HG02623 (cell line): Measurements from ENCODE around the gene RNF180.
"Not testable (repeated sequence)": the region's sequence is repeated elsewhere in the genome, so short reads cannot be mapped to it uniquely, and the experiment has no call there.

Source experiments
- ATAC-seq: cut with Tn5 transposase; IDR thresholded peaks from one replicate; pipeline ENCODE4 v1.9.1; 2021; ENCODE audit warnings: moderate library complexity; ENCODE audit not compliant: unreplicated experiment

The RNF180 gene

DNA sequence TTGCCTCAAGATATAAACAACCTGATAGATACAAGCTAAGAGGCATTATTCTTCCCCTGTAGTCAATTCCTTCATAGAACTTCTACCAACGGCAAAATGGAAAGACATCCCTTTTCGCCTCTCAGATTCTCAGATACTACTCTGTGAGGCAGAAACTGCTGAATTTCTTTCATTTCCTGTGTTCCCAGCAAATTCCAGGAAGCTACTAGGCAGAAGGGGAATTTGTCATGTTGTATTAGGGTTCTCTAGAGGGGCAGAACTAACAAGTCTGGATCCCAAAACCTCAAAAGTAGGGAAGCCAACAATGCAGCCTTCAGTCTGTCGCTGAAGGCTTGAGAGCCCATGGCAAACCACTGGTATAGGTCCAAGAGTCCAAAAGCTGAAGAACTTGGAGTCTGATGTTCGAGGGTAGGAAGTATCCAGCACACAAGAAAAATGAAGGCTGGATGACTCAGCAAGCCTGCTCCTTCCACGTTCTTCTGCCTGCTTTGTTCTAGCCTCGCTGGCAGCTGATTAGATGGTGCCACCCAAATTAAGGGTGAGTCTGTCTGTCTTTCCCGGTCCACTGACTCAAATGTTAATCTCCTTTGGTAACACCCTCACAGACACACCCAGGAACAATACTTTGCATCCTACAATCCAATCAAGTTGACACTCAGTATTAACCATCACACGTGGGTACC, 15.2 kb downstream of the RNF180 start:
- no peak for ATAC-seq

DNA sequence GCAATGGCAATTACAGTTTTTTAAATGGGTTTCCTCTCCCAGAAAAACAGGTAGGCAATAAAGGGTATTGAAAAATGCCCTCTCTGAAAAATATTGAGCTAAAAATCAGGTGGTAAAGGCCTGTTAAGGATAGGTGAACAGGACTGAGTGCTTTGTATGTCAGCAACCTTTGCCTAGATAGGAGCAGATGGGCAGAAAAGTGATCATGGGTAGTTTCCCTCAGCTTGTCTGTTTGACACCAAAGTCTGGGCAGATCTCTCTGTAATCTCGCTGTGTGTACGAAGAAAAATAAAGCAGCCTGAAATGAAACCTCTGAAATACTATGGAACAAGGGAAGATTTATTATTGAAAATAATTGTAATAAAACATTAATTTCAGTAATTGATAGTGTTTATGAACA, 15.8 kb downstream of the RNF180 start:
- ATAC-seq = no peak

DNA sequence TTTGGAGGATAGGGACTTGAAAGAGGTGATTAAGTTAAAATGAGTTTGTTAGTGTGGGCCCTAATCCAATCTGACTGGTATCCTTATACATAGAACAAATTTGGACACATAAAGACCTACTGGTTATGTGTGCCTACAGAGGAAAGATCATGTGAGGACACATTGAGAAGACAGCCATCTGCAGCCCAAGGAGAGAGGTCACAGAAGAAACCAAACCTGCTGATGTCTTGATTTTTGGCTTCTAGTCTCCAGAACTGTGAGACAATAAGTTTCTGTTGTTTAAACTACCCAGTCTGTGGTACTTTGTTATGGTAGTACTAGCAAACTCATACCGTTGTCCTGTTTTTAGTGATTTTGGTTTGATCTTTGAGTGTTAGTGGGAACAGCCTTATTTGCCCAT, 18.3 kb downstream of the RNF180 start:
- ATAC-seq = no peak

DNA sequence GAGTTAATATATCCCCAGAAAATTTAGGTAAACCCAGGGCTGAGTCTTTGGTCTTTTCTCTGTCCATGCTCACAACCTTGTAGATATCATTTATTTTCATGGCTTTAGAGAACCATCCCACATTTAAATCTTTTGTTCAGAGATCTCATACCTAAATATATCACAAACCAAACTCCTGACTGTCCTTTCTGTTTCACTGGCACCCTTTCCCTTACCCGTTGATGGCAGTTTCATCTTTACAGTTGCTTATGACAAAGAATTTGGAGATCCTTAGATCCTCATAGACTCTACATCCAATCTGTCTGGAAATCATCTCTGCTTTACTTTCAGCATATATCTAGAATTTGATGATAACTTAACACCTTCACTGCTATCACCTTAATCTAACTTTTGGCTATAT, 19.2 kb downstream of the RNF180 start:
- no peak for ATAC-seq

DNA sequence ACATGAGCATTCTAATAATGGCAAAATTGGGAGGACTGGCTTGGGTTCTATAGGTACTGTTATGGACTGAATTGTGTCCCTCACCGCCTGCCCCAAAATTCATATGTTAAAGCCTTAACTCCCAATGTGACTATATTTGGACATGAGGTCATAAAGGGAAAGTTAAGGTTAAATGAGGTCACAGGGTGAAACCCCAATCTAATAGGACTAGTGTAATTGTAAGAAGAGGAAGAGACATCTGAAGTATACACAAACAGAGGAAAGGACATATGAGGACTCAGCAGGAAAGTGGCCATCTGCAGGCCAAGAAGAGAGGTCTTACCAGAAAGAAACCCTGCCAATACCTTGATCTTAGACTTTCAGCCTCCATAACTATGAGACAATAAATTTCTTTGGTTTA, 23.1 kb downstream of the RNF180 start:
- ATAC-seq = no peak

DNA sequence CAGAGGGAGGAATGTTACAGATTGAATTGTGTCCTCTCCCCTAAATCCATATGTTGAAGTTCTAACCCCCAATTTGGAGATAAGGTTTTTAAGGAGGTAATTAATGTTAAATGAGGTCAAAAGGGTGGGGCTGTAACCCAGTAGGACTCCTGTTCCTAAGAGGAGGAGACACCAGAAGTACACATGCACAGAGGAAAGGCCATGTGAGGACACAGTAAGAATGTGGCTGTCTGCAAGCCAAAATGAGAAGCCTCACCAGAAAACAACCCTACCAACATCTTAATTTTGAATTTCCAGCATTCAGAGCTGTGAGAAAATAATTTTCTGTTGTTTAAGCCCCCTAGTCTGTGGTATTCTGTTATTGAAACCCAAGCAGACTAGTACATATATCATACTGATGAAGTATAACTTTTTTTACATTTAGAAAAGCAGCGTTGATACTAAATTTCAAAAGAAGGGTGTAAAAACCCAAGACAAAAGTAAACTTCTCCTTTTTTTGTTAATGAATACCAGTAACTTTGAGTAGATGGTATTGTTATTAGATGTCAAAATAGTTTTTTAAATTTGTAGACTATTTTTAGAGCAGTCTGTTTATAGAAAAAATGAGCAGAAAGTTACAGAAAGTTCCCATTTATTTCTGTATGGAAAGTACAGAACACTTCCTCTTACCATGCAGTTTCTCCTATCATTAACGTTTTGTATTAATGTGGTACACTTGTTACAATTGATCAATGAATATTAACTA, 25.1 kb downstream of the RNF180 start:
- no peak for ATAC-seq

DNA sequence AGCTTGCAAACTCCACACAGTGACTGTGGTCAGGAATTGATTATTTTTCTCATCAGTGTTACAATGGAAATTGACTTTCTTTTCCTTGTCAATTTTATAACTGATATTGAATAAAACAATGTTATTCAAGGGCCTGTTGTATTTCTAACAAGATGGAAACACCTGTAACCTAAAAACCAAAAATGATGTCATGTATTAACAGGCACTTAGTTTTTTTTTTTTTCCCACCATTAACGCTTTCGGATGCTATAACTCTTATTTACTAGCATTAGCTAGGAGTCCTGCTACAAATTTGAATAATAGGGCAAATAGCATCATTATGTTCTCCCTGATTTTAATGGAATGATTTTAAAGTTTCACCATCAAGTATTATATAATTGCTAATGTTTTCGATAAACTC, 30.3 kb downstream of the RNF180 start:
- ATAC-seq = no peak

DNA sequence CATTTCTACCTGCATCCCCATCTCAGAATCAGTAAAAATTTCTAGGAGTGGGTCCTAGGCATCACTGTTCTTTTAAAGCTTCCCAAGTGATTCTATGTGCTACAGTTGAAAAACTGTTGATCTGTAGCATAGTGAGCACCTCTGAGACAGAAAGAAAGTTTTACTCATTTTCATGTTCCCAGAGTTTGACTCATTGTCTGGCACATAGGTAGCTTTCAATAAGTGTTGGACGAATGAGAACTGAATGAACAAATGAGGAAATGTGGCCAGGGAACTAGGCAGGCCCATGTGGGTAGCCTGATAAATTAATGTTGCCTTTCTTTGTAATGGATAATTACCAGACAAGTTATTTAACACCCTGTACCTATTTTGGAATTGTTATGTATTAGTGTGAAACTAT, 33.8 kb downstream of the RNF180 start:
- ATAC-seq = no peak

DNA sequence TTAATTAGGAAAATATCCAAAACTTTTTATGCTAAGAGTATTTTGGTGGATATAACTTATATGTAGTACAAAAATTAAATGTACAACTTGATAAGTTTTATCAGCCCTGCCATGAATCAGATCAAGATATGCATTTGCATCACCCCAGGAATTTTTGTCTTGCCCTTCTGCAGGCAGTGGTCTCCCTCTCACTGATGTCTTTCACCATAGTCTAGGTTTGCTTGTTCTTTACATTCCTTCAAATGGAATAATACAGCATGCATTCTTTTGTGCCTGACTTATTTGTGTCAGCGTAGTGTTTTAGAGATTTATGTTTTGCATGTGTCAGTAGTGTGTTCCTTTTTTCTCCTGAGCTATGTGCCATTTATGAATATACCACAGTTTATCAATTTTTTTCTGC, 36.4 kb downstream of the RNF180 start:
- no peak for ATAC-seq

DNA sequence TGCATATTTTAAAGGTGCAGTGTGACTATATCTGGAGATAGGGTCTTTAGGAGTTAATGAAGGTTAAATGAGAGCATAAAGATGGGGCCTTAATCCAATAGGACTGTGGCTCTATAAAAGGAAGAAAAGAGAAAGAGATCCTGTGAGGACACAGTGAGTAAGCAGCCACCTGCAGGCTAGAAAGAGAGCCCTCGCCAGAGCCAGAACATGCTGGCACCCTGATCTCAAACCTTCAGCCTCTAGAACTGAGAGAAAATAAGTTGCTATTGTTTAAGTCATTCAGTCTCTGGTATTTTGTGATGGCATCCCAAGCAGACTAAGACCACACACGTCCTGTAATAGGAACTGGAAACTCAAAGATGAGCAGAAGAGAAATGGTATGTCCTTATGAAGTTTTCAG, 41.0 kb downstream of the RNF180 start:
- ATAC-seq = no peak

DNA sequence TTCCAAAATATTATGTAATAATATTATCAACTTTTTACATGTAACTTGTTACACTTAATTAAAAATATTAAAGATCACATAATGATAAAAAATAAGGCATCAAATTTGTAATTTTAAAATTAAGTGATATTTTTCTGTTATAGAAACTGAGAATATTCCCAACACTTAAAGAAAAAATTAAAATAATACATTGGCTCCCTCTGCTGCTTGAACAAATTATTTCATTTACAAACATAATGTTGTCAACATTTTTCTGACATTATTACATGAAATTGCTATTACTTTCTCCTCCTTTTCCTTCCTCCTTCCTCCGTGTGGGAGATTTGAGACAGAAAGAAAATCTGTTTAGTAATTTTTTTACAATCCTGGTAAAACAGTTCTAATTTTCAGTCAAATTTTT, 42.3 kb downstream of the RNF180 start:
- ATAC-seq = no peak

DNA sequence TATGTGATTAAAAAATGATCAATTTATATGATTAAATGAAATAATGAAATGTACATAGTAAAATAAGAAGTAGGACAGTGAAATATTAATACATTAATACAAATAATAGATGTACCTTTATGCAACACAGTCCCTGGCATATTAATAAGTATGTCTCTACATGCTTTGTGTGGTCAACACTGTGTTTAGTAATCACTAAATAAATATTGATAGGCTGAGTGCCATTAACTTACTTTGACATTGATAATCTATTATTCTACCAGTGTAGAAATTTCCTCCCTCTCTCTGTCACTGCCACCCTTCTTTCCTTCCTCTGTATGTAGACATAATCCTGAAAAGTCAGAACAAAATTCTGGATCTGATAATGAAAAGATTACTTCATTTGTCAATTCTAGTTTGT, 43.7 kb downstream of the RNF180 start:
- no peak for ATAC-seq

DNA sequence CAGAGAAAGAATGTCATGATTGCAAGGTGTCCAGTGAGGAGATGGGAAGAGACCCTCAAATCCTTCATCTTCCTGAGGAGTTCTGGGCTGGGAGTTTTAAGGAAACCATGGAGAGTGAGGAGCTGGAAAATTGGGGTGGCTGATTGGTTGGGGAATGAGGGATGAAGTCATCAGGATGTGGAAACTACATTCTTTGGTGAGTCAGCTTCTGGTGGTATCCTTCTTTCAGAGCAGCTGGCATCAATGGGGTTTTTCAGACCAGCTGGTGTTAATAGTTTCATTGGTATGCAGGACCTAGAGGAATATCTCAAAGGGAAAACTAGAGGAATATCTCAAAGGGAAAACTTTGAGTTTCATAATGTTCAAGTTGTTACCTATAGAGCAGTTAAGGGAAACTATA, 45.2 kb downstream of the RNF180 start:
- ATAC-seq = no peak

DNA sequence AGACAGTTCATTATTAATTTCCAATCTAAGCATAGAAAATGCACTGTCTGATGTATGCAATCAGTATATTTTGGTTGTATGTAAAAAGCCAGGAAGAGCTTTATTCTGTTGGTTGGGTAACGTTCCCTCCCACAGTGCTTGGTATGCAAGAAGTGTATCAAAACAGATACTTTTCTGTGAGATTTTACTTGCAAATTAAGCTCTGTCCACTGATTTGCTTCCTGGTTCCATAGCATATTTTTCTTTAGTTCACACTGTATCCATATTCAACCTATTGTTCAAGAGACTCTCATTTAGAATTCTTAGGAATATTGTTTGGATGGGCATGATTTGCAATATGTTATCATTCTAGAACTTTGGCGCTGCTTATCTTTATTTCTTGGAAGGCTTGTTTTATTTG, 47.4 kb downstream of the RNF180 start:
- ATAC-seq = no peak

DNA sequence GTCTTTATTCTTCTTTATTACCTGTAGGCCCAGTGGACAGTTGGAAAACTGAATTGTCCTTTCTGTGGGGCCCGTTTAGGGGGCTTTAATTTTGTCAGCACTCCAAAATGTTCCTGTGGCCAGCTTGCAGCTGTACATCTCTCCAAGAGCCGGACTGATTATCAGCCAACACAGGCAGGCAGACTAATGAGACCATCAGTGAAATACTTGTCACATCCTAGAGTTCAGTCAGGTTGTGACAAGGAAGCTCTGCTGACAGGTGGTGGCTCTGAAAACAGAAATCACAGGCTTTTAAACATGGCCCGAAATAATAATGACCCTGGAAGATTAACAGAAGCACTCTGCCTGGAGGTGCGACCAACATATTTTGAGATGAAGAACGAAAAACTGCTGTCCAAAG, 47.9 kb downstream of the RNF180 start:
- no peak for ATAC-seq

DNA sequence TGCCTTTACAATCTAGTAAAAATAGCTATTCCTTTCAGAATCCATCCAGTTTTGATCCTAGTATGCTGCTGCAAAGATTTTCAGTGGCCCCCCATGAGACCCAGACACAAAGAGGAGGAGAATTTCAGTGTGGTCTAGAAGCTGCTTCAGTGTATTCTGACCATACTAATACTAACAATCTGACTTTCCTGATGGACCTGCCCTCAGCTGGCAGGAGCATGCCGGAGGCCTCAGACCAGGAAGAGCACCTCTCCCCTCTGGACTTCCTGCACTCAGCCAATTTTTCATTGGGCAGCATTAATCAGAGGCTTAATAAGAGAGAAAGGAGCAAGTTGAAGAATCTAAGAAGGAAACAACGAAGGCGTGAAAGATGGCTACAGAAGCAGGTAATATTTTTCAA, 48.5 kb downstream of the RNF180 start:
- ATAC-seq = no peak

DNA sequence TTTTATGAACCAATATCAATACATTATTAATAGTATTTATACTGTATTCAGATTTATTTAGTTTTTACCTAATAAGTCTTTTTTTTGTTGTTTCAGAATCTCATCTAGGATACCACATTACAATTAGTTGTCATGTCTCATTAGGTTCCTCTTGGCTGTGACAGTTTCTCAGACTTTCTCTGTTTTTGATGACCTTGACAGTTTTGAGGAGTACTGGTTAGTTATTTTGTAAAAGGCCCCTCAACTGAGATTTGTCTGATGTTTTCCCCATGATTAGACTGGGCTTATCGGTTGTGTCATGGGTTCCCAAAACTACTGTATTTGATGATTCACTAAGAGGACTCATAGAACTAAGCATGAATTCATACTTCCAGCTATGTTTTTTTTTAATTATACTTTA, 56.3 kb downstream of the RNF180 start:
- ATAC-seq = no peak

DNA sequence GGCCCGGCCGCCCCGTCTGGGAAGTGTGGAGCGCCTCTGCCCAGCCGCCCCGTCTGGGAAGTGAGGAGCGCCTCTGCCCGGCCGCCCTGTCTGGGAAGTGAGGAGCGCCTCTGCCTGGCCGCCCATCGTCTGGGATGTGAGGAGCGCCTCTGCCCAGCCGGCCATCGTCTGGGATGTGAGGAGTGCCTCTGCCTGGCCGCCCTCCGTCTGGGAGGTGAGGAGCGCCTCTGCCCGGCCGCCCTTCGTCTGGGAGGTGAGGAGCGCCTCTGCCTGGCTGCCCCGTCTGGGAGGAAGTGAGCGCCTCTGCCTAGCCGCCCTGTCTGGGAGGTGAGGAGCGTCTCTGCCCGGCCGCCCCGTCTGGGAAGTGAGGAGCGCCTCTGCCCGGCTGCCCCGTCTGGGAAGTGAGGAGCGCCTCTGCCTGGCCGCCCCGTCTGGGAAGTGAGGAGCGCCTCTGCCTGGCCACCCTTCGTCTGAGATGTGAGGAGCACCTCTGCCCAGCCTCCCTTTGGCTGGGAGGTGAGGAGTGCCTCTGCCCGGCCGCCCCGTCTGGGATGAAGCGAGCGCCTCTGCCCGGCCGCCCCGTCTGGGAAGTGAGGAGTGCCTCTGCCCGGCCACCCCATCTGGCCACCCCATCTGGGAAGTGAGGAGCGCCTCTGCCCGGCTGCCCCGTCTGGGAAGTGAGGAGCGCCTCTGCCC, 59.8 kb downstream of the RNF180 start:
- ATAC-seq = not testable (repeated sequence)

DNA sequence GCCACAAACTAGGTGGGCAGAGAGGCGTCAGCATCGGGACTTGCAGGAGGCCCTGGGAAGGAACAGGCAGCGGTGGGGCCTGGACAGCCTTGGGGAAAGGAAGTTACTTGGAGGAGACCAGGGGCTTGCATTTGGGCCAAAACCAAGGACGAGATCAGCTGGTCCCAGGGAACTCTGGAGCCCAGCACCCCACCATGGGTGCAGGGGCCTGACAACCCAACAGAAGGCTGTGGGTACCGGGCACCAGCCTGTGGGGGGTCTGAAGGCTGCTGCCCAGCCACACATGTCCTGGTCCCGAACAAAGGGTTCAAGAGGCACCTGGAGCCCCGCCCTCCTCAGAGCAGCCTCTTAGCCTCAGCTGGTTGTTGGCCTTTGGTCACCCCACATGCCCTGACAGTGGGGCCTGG, 61.5 kb downstream of the RNF180 start:
- ATAC-seq = not testable (repeated sequence)

DNA sequence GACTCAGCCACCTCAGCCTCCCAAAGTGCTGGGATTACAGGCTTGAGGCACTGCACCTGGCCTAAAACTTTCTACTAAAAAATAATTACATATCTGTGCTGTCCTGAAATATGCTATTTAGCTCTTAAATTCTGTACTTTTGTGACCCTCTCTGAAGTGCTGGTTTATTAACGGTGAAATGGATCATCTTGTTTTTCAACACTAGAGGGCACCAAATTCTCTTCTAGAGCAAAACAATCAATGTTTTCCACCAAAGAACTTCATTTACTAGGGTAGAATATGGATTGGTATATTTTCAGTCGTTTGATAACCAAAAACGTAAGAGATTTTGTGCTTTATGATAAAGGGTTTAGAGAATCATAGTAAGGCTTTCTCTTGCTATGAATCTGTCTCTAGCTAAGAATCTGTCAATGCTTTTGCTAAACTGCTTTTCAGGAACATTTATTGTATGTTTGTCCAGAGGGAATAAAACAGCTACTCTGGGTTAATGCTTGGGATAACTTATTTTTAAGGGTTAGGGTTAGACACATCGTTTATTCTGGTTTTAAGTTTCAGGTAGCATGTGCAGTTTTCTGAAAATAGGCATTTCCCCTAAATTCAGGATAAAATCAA, 63.6 kb downstream of the RNF180 start:
- peak; percentile 76 for ATAC-seq

DNA sequence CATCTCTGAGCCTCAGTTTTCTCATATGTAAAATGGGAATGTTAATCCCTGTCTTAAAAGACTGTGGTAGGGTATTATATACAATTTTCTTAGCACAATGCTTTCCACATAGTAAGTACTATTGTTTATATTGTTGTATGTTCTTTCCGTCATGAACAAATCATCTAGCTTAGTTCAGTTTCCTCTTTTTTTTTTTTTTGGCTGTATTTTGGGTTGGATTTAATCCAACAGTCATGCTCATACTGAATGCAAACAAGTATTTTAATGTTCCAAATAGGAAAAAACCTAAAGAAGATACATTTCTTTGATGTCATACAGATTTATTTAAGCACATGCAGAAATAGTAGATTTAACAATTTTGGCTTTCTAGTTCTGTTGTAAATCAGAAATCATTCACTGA, 95.1 kb downstream of the RNF180 start:
- no peak for ATAC-seq

DNA sequence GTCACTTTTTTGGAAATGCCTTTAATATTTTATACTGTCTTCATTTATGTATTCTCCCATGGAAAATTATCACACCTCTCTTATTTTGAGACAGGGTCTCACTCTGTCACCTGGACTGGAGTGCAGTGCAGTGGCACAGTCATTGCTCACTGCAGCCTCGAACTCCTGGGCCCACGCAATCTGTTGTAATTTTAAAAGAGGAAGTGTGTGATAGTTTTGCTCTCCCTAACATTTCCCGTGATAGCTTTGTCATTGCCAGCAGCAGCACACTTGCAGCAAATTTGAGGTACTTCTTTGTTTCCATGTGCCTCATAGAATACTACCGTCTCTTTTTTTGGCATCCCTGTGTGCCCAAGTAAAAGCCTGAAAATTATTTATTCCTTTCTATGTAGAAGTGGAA, 103.5 kb downstream of the RNF180 start:
- no peak for ATAC-seq
